ENCODE results near the gene ARL14EP.

- TF ChIP-seq EZH2 (IDR thresholded peaks at IDR 0.05) (no peak), POLR2AphosphoS5 (IDR thresholded peaks at IDR 0.05; ENCODE audit: borderline replicate concordance, low read depth, low read length) (no peak), FOXP2 (optimal IDR thresholded peaks at IDR 0.05; ENCODE audit: control extremely low read depth, extremely low read length, insufficient read depth) (no peak)
These were observed 9.3 kb upstream of the ARL14EP start for GRCh38 chr11:30313580-30313979.

All from SK-N-MC (cell line).